OCI-M2 (cell line): Measurements from ENCODE around the gene NDUFS8.
"Not testable (repeated sequence)": the region's sequence is repeated elsewhere in the genome, so short reads cannot be mapped to it uniquely, and the experiment has no call there.

Experiments
- DNase-seq: peaks from one replicate; lab custom pipeline; 2025; ENCODE audit not compliant: unreplicated experiment; lab: John Stamatoyannopoulos, UW

NDUFS8 gene

DNA sequence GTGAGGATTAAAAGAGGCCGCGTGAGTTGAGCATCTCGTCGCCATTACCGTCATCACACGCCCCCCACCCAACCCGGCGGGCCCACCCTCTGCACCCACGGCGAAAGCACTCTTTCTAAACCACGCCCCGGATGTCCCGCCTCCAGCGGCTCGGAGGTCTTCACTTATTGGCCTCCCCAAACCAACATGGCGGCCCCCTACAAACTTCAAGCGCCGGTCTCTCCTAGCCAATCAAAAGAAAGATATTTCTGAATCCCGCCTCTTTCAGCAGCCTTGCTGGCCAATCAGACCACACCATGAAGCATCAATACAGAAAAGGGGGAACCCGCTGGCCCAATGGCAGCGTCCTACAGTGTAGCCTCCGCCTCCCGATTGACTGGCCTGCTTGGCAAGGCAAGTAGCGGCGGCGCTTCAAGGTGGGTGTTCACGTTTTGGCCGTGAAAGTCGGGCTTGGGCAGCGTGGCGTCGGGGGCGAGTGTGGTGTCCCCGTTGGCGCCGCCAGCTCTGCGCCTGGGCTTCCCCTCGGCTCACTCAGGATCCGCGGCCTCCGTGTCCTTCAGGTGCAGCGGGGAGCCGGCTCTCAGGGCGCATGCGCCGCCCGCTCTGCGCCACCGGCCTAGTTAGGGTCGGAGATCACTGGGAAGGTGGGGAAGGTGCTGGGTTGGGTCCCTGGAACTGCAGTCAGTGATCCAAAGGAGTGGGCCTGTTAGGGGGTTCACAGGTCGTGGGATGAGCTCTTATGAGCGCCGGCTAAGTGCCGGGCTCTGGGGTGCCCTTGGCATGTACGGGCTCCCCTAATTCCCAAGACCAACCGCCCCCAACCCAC is at the start of gene NDUFS8:
Gene NDUFS8 (plus strand): TSS at position 364 of the 826 bp plus-strand sequence. CDS start 1,471 bp downstream, outside the sequence.
- DNase-seq, result peak; percentile 83

- not testable (repeated sequence) for DNase-seq
Observed at GRCh38 chr11:67981226-67981625, 49.3 kb upstream of the NDUFS8 start.

DNA sequence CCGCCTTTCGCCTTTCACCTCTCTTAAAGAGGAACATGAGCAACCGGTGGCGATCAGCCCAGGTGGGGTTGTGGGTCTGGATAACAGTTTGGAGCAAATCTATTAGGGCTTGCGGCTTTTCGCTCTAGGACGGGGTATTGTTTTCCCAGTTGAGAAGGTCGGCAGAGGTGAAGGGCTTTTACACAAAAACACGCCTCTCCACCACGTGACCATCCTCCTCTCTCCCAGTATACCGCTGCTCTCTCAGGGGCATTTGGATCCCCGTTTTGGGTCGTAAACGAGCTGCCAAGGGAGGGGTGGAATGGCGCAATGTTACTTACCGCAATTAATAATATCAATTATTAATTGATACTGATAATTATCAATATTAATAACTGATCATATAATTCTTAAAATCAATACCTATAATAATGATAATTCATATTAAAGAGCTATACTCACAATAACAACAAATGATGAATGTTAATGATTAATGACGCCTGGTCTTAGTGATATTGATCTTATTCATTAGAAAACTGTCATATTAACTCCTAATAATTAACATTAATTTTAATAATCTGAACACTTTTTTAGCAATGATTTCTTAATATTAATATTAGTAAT is 48.1 kb upstream of the NDUFS8 start:
- not testable (repeated sequence) for DNase-seq

DNA sequence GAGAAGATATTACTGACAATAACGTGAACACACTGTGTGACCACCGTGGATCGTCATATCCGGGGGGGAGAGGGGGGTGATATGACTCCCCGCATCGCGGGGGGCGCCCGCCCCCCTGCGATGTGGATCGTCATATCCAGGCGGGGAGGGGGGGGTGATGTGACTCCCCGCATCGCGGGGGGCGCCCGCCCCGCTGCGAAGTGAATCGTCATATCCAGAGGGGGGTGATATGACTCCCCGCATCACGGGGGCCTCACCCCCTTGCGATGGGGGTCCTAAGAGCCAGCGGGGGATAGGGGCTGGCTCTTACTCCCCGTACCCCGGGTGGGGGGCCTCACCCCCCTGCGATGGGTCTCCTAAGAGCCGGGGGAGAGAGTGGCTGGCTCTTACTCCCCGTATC is 46.5 kb upstream of the NDUFS8 start:
- DNase-seq, result no peak

- not testable (repeated sequence) for DNase-seq
Observed at GRCh38 chr11:67985302-67985701, 45.2 kb upstream of the NDUFS8 start.

GRCh38 chr11:67990546-67991346 is 39.7 kb upstream of the NDUFS8 start:
- not testable (repeated sequence) for DNase-seq

DNA sequence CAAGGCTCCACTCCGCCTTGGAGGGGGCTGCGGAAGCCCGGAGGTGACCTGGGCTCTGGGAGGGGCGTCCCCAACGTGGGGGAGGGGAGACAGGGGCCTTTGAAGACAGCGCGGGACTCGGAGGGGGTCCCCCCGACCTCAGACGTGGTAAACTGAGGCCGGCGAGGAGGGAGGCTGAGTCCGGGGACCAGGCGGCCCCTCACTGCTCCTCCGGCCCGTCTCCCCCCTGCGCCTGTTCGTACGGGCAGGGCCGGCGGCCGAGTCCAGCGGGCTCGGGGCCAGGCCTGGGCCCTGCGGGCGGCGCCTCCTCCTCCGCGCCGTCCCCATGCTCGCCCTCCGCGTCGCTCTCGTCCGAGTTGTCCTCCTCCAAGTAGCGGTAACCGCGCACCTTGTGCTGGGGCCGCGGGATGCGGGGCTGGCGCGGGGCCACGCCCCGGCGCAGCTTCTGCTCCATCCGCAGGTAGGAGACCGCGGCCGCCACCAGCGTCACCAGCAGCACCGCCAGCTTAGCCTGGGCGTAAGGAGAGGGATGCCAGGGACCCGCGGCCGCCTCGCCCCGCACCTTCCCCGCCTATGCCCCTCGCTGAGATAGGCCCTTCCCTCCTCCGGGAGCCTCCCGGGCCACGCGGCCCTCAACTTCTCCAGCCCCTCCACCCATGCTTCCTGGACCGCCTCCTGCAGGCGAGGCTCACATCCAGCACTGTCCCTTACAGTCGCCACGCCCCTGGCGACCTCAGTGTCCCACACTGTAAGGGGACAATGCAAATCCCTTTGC is 38.9 kb upstream of the NDUFS8 start:
- not testable (repeated sequence) for DNase-seq

GRCh38 chr11:67993821-67994220 is 36.7 kb upstream of the NDUFS8 start:
- DNase-seq, result not testable (repeated sequence)

DNA sequence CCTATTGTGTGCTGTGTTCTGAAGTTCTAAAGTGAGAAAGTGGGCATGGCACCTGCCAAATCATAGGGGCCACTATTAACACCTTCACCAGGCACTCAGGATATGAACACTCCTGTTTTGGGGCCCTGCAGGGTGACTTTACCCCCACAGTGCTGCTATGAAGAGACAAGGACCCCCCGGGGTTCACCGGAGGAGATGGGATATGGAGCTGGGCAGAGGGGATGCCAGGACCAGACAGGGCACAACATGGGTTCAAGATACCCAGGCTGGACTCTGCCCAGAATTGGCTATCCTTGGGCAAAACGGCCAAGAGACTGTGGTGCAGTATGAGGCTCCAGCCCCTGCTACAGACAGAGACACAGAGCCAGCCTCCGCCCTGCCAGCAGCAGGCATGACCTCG is 36.1 kb upstream of the NDUFS8 start:
- DNase-seq, result not testable (repeated sequence)

- not testable (repeated sequence) for DNase-seq
Observed at GRCh38 chr11:67995129-67995528, 35.4 kb upstream of the NDUFS8 start.

DNA sequence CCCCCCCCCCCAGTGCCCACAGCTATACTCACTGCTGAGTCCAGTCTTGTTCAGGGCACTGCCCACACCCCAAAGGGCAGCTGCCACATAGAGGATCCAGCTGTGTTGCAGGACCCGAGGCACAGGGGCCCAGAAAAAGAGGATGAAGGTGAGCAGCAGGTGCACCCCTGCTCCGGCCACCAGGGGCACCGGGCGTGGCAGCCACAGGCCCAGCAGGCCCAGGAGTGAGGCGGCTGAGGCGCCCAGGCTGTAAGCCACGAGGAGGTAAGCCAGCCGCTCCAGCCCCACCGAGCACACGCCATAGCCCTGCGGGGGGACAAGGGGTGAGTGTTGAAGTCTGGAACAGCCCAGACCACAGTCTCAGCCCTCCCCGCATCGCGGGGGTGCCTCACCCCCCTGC is 34.9 kb upstream of the NDUFS8 start:
- DNase-seq, result not testable (repeated sequence)

DNA sequence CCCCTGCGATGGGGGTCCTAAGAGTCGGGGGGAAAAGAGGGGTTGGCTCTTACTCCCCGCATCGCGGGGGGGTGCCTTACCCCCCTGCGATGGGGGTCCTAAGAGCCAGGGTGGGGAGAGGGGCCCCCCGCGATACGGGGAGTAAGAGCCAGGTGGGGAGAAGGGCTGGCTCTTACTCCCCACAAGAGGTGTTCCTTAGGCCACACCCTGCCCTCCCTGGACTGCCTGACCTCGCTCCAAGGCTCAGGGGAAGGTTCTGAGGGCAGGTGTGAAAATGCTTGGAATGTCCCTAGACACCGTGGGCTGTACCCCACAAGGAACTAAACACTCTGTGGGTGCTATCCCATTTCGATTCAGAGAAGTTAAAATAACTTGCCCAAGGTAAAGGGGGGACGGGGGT is 34.4 kb upstream of the NDUFS8 start:
- DNase-seq, result no peak

DNA sequence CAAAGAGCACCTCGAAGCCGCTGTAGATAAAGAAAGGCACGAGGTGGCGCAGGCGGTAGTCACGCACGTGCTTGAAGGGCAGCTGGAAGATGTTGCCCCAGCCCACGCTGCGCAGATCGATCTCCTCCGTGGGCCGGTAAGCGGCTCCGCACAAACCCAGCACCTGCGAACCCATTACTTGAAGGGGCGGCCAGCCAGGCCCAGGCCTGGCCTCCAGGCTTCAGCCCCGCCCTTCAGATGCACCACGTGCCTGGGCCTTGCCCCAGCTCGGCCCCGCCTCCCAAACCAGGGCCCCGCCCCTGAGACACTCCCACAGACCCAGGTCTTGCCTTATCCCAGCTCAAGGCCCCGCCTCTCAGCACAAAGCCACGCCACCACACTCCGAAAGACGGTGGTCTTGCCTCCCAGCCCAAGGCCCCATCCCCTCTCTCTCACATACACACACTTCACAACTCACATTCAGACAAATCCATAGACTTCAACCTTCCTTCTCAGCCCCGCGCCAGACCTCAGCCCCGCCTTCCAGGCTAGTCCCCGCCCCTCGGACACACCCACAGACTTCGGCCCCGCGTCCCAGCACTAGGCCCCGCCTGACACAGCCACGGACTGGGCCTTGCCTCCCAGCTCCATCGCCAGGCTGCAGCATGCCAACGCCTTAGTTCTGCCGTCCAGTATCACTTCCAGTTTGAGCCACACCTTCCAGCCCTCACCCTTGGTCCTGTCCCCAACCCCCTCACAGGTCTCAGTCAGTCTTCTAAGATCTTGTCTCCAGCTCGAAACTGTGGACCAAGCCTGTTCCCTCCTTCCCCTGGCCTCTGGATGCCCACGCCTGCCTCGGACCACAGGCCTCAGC is 33.6 kb upstream of the NDUFS8 start:
- DNase-seq, result no peak

- no peak for DNase-seq
Observed at GRCh38 chr11:67997475-67997921, 33.0 kb upstream of the NDUFS8 start.

DNA sequence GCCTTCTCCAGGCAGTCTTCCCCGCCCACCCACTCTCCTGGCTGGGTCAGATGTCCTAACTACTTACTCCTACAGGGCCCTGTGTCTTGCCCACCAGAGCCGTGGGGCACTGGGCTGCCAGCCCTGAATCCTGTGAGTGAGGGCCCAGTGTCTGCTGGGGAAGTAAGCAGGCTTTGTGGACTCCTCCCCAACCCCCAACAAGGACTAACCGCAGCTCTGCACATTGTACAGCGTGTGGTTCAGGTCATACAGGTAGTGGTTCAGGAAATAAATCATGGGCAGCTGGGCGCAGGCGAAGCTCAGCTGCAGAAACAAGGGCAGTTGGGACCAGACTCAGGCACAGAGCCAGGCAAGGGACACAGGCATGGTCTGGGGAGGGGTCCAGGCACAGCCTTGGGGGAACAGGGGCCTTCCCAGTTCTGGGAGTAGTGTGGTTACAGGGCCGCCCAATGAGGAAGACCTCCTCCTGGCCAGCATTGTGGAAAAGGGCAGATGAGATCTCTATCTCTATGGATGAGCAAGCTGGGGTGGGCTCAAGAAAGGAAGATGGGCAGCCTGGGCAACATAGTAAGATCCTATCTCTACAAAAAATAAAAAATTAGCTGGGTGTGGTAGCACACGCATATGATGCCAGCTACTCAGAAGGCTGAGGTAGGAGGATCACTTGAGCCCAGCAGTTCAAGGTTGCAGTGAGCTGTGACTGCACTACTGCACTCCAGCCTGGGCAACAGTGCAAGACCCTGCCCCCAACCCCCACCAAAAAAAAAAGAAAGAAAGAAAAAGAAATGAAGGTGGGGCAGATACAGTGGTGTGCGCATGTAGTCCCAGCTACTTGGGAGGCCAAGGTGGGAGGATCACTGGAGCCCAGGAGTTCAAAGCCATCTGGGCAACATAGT is 32.1 kb upstream of the NDUFS8 start:
- no peak for DNase-seq

GRCh38 chr11:67999201-67999629 is 31.3 kb upstream of the NDUFS8 start:
- DNase-seq, result no peak

GRCh38 chr11:67999704-68000103 is 30.8 kb upstream of the NDUFS8 start:
- DNase-seq, result no peak

GRCh38 chr11:68002575-68002937 is 27.9 kb upstream of the NDUFS8 start:
- no peak for DNase-seq
